Astrocyte (in vitro differentiated cells and primary cell): ENCODE results near the gene CNOT6L.

Source experiments
- CTCF ChIP-seq: IDR thresholded peaks from 2 replicates; pipeline ENCODE4 v1.5.1; 2011; ENCODE audit warnings: low read depth, mild to moderate bottlenecking, inconsistent platforms, low read length, moderate library complexity; ENCODE audit not compliant: insufficient read depth
- EZH2 ChIP-seq: IDR thresholded peaks from 2 replicates; pipeline ENCODE4 v1.6.1; 2012; ENCODE audit warnings: mild to moderate bottlenecking, low read length, inconsistent platforms; ENCODE audit not compliant: insufficient read depth

- TF ChIP-seq CTCF = no peak
- TF ChIP-seq EZH2 = no peak
Measured at GRCh38 chr4:77715414-77716290, 103.5 kb downstream of the CNOT6L start.
